Thyroid gland (tissue), 4 donors: ENCODE measurements around the gene ARL4D.

Source experiments
- CTCF ChIP-seq, 6 experiments: fragments of 200-600 bp in 3 of 6; fragments of 450-650 bp in 3 of 6; sonication (generic) in 3 of 6; IDR thresholded peaks; one replicate each; pipeline ENCODE4 v1.5.1; 2016 to 2019; ENCODE audit warnings: antibody characterized with exemption in 6 of 6, mild to moderate bottlenecking in 2 of 6, inconsistent platforms in 1 of 6, moderate library complexity in 1 of 6
- POLR2A ChIP-seq, 2 donors: fragments of 450-650 bp; IDR thresholded peaks; one replicate each; pipeline ENCODE4 v1.6.1; 2017; ENCODE audit warnings: antibody characterized with exemption in 2 of 2, mild to moderate bottlenecking in 2 of 2, moderate library complexity in 1 of 2

- no peak for TF ChIP-seq CTCF (IDR thresholded peaks at IDR 0.05)
- no peak for TF ChIP-seq POLR2A (IDR thresholded peaks at IDR 0.05)
These were observed 20.0 kb upstream of the ARL4D start for GRCh38 chr17:43378766-43379165.
